Prostate gland (tissue), 2 donors: Measurements from ENCODE around the gene IFIH1. TPM values are rescaled to one million over a fixed set of nuclear protein-coding genes. Genes with fewer than 3 reads are reported as not detected.

ENCODE experiments used
- DNase-seq: peaks from one replicate; pipeline ENCODE4 v3.0.0-alpha.2; 2019; ENCODE audit warnings: low spot score
- H3K27ac ChIP-seq, 2 donors: fragments of 200-600 bp; sonication (generic); 2 replicates each; pipeline ENCODE4 v1.5.1; 2017 to 2019
- H3K27me3 ChIP-seq: fragments of 200-600 bp; sonication (generic); replicated peaks from 2 replicates; pipeline ENCODE4 v1.5.1; 2019; ENCODE audit not compliant: insufficient read depth
- H3K36me3 ChIP-seq, 2 donors: fragments of 200-600 bp; sonication (generic); 1 replicate in 1 of 2; 2 replicates in 1 of 2; pipeline versions ENCODE4 v1.5.1 to v1.8.1; 2017 to 2019
- H3K4me1 ChIP-seq: fragments of 200-600 bp; sonication (generic); replicated peaks from 2 replicates; pipeline ENCODE4 v1.5.1; 2019
- H3K4me3 ChIP-seq, 2 donors: fragments of 200-600 bp; sonication (generic); 2 replicates each; pipeline ENCODE4 v1.5.1; 2017 to 2019
- H3K9me3 ChIP-seq: fragments of 200-600 bp; sonication (generic); 2 replicates; pipeline ENCODE4 v1.5.1; 2017
- POLR2A ChIP-seq: fragments of 450-650 bp; IDR thresholded peaks from one replicate; pipeline ENCODE4 v1.6.1; 2016; ENCODE audit warnings: antibody characterized with exemption, mild to moderate bottlenecking
- POLR2AphosphoS5 ChIP-seq: sonication (generic); formaldehyde crosslinking; IDR thresholded peaks from one replicate; pipeline ENCODE4 v1.6.1; 2017; ENCODE audit warnings: antibody characterized with exemption
- WGBS: methylation state at CpG from one replicate; pipeline ENCODE4 v1.1.5; 2018; 5-methylcytosine and 5-hydroxymethylcytosine counted together
- intact Hi-C: fragments of 100-400 bp; cut with DNase I; formaldehyde crosslinking; loops from one replicate; pipeline ENCODE4 v1.14.2; 2022
- total RNA-seq, 2 donors: library from RNA; depleted of rRNA; stranded (reverse); fragments of >200 nt; gene quantifications; one replicate each; pipeline ENCODE4 v1.1.0, GENCODE V29; 2016
- TF ChIP-seq, protein P1 (sequence below), 4 experiments: fragments of 200-600 bp in 2 of 4; fragments of 450-650 bp in 2 of 4; sonication (generic) in 2 of 4; IDR thresholded peaks; 1 replicate in 3 of 4; 2 replicates in 1 of 4; pipeline ENCODE4 v1.5.1; 2016 to 2019; ENCODE audit warnings: antibody characterized with exemption in 4 of 4, mild to moderate bottlenecking in 2 of 4, moderate library complexity in 2 of 4

Gene IFIH1
- total RNA-seq, 2 donors from 2014 or later, result 13.1 to 14.7 TPM

DNA sequence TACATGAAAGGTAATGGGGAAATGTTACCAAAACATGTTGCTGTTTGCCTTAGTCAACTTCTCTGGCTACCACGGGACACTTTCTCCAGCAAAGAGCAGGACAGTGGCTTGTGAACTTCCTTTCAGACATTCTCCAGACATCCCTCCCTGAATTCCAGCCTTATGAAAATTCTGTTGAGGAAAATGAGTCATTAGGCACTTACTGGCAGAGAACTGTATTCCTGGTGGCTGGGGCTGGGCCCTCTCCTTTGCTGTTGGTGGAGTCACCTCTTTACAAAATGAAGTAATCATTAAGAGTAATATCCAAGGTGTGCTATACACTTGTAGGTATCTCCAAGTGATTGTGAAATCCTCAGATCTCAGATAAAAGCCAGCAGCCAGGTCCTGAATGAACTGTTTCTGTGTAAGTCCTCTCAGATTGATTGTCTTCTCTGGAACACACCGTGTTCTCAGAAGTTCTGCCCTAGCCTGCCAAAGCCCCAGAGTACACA lies 73.9 kb downstream of the IFIH1 start:
- intact Hi-C loops, result no loop called here
- TF ChIP-seq, protein P1, sequence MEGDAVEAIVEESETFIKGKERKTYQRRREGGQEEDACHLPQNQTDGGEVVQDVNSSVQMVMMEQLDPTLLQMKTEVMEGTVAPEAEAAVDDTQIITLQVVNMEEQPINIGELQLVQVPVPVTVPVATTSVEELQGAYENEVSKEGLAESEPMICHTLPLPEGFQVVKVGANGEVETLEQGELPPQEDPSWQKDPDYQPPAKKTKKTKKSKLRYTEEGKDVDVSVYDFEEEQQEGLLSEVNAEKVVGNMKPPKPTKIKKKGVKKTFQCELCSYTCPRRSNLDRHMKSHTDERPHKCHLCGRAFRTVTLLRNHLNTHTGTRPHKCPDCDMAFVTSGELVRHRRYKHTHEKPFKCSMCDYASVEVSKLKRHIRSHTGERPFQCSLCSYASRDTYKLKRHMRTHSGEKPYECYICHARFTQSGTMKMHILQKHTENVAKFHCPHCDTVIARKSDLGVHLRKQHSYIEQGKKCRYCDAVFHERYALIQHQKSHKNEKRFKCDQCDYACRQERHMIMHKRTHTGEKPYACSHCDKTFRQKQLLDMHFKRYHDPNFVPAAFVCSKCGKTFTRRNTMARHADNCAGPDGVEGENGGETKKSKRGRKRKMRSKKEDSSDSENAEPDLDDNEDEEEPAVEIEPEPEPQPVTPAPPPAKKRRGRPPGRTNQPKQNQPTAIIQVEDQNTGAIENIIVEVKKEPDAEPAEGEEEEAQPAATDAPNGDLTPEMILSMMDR (IDR thresholded peaks at IDR 0.05), result no peak
- TF ChIP-seq POLR2AphosphoS5, result peak; percentile 5
- Histone ChIP-seq H3K27me3 (no peaks in the 10 kb centered on the region), H3K36me3 (no peaks in the 10 kb centered on the region), H3K4me1 (no peaks in the 10 kb centered on the region), H3K27ac (no peak overlapping the region), H3K9me3 (no peaks in the 10 kb centered on the region), H3K4me3 (no peak overlapping the region)
- WGBS, result 27% methylated on average over 2 of the region's 2 CpGs
- DNase-seq, result no peak

DNA sequence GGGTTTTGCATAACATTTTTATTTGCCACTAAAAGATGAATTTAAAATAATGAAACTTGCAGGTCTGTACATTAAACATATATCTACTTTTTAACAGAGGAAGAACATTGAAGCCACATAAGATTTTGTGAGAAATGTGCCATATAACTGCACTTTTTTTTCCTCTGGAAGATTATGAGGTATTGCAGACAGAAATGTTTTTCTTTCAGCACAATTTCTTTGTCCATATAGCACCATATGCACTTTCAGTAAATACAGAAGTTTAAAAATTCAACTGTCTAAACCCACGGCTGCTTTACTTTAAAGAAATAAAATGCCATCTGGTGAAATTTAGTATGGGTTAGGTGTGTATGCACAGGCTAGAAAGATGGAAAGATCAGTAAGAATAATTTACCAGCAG lies 74.8 kb downstream of the IFIH1 start:
- WGBS, result 62% methylated on average over 1 of the region's 1 CpG
- Histone ChIP-seq H3K27me3 (no peaks in the 10 kb centered on the region), H3K4me3 (no peak overlapping the region), H3K9me3 (no peaks in the 10 kb centered on the region), H3K36me3 (no peaks in the 10 kb centered on the region), H3K4me1 (no peaks in the 10 kb centered on the region), H3K27ac (no peak overlapping the region)
- intact Hi-C loops, result no loop called here
- no peak for DNase-seq
- TF ChIP-seq, protein P1 (IDR thresholded peaks at IDR 0.05), result no peak
- TF ChIP-seq POLR2A, result no peak
- TF ChIP-seq POLR2AphosphoS5, result no peak

DNA sequence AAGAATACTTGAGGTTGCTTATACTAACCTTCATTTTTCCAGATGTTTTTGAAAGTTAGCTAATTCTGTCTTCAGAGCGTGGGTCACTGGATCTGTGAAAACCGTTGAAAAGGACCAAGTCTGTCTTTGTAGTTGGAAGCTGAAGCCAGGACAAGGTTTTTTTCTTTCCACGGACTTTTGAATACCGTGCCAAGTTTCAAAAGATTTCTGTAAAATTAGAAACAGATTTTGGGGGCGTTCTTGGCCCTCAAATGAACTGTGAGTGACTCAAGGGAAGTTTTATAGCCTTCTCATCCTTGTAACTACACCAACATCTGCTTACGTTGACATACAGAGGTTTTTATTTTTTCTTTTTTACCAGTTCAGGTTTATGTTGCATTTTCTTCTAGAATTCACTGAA lies 75.2 kb downstream of the IFIH1 start, which contains the start of gene FAP:
FAP (minus strand) TSS at position 152 of the 400 bp plus-strand sequence; CDS start at position 34, 118 bp downstream.
- intact Hi-C loops, result no loop called here
- H3K27me3 ChIP-seq, result no peaks in the 10 kb centered on the region
- no peak for DNase-seq
- no peaks in the 10 kb centered on the region for H3K4me1 ChIP-seq
- 30% methylated on average over 6 of the region's 6 CpGs for WGBS
- H3K4me3 ChIP-seq, result no peak within 1 kb of the TSS
- TF ChIP-seq, protein P1 (IDR thresholded peaks at IDR 0.05), result no peak
- TF ChIP-seq POLR2A, result no peak
- no peak for TF ChIP-seq POLR2AphosphoS5
- H3K9me3 ChIP-seq, result no peaks in the 10 kb centered on the region
- no peak within 1 kb of the TSS for H3K27ac ChIP-seq
- no peaks in the 10 kb centered on the region for H3K36me3 ChIP-seq

DNA sequence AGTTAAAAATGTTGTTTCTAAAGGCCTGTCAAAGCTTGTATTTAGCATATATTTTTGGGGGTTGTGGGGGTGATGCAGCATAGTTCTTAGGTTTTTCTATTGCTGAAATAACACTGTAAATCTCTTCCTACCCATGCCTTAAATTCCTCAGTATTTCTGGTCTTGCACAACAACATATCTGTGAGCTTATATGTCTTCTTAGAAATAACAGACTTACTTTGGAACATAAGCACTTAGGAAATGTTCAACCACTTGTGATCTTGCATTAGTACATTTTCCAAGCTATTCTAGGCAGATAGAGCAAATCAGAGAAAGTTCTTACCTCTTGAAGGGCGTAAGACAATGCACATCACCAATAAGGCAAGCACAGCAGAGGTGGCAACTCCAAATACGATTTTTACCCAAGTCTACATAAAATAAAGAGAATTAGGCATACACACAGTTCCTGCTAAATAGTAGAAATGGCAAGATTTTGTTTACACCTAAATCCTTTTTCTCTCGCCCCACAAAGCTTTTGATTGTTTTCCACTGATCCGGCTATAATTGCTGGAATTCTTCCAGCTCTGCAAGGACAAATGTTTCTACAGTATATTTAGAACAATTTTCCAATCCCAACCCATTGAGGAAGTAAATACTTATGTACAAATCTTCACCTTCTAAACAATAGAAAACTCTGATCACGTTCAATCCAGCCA lies 75.8 kb downstream of the IFIH1 start:
- no peak for DNase-seq
- Histone ChIP-seq H3K4me3 (no peak overlapping the region), H3K27ac (no peak overlapping the region), H3K4me1 (no peaks in the 10 kb centered on the region), H3K27me3 (no peaks in the 10 kb centered on the region), H3K36me3 (no peaks in the 10 kb centered on the region), H3K9me3 (no peaks in the 10 kb centered on the region)
- intact Hi-C loops, result no loop called here
- TF ChIP-seq POLR2A (no peak), POLR2AphosphoS5 (no peak)
- WGBS, result 52% methylated on average over 5 of the region's 5 CpGs

DNA sequence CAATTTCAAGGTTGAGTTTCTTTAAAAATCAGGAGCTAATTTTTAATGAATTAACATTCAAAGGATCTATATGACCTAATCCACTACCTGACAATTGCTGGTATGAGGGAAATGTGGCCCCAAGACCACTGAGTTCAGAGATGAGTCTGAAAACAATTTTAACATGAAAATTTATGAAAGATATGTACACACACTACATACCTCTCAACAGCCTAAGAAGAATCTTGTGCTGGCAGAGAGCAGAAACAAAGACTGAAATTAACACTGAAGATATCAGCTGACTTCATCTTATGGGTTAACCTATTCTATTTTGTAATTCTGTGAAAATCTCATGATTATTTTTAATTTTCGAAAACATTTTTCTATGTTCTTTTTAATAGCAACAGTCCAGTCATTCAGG lies 76.9 kb downstream of the IFIH1 start:
- H3K36me3 ChIP-seq, result no peaks in the 10 kb centered on the region
- no peak for TF ChIP-seq POLR2AphosphoS5
- no peak for TF ChIP-seq POLR2A
- TF ChIP-seq, protein P1 (IDR thresholded peaks at IDR 0.05), result no peak
- no peak overlapping the region for H3K4me3 ChIP-seq
- no peaks in the 10 kb centered on the region for H3K9me3 ChIP-seq
- no peaks in the 10 kb centered on the region for H3K4me1 ChIP-seq
- no peak for DNase-seq
- intact Hi-C loops, result no loop called here
- 84% methylated on average over 1 of the region's 1 CpG for WGBS
- H3K27ac ChIP-seq, result no peak overlapping the region
- no peaks in the 10 kb centered on the region for H3K27me3 ChIP-seq
